HG03045 (cell line): ENCODE results near the gene MRPL12.

ENCODE experiments used
- ATAC-seq: cut with Tn5 transposase; IDR thresholded peaks from one replicate; pipeline ENCODE4 v1.9.1; 2021; ENCODE audit warnings: mild to moderate bottlenecking, moderate library complexity; ENCODE audit not compliant: unreplicated experiment

MRPL12 gene

DNA sequence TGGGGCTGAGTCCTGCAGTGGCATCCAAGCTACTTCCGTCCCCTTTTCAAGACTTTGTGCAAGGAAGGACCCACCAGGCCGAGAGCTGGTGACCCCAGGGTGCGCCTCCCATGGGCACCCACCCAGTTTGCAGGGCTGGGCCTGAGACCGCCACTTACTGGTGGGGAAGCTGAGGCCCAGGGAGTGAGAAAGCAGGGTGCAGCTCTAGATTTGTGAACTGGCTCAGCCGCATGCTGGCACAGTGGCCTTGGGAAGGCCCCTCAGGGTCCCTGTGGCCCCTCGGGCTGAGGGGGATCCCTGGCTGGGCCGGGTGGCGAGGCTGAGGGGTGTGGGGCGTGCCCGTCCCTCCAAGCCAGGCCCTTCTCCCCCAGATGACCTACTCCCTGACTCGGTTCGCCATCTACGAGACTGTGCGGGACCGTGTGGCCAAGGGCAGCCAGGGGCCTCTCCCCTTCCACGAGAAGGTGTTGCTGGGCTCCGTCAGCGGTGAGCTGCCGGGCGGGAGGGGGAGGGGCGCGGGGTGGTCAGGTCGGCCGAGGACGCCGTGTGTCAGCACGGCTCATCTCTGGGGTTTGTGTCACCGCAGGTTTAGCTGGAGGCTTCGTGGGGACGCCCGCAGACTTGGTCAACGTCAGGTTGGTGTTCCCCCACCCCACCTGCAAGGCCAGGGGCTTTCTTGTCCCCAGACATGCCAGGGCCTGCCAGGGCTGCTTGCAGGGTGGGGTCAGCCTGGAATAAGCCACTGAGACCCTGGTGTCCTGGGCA, 12.1 kb downstream of the MRPL12 start:
- ATAC-seq = no peak

DNA sequence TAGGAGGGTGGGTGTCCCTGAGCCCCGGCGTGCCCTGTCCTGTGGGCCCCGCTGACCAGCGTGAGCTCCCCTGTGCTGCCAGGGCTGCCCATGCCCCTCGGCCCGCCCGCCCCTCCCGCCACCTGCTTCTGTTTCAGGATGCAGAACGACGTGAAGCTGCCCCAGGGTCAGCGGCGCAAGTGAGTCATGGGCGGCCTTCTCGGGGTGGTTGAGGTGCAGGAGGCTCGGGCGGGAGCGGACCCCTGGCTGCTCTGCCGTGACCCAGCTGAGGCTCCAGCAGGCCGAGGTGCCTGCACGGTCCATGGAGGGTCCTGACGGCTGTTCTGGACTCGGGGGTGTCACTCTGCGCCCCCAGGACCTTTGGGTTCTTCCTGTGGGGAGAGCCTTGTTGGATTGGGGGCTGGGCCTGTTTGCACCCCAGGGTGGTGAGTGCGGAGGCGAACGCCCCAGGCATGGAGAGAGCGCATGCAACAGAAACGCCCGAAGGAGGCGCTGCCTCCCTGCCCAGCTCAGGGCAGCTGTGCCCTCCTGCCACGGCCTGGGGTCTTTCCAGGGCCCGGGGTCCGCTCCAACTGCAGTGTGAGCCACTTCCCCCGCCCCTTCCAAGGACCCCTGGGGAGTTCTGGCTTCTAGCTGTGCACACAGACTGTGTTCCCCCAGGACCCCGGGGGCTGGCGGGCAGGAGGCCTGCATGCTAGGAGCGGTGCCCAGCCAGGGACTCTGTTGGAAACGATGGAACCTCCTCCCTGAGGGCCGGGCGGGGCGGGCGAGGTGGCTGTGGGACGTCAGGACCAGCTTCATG, 12.9 kb downstream of the MRPL12 start:
- ATAC-seq = no peak

DNA sequence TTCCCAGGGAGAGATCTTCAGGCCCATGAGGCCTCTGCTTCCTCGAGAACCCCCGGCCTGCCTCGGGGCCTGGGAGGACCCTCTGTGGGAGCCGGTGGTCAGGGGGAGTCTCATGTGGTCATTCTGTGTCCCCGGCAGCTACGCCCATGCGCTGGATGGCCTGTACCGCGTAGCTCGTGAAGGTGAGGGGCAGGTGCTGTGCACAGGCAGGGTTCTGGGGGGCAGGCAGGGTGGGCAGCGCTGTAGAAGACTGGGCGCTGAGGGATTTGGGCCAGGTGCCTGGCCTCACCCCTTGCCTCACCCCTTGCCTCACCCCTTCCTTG, 13.5 kb downstream of the MRPL12 start:
- ATAC-seq = no peak

DNA sequence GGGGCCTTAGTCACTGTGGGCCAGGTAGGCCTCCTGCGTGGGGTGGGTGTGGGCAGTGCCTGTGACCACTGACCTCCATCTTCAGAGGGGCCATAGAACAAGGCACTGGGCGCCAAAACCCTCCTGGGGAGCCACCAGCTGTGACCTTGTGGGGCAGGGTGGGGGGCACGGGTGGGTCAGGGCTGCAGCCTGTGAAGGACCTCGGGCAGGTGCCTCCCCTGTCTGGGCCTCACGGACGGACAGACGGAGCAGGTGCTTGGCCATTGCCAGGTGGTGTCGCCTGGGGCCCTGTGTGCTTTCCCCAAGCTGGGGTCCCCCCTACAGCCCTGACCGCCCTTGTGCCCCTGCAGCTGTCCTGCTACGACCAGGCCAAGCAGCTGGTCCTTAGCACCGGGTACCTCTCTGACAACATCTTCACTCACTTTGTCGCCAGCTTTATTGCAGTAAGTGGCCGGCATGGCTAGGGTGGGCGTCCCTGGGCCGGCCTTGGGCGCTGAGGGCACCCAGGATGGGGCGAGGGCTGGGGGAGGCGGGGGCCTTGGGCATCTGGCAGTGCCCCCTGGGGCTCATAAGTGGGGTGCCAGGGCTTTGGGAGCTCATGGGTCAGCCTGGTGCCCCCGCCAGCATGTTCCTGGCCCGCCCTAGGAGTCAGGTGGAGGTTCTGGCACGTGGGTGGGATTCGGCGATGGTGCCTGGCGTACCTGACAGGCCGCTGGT, 14.0 kb downstream of the MRPL12 start:
- ATAC-seq = no peak

DNA sequence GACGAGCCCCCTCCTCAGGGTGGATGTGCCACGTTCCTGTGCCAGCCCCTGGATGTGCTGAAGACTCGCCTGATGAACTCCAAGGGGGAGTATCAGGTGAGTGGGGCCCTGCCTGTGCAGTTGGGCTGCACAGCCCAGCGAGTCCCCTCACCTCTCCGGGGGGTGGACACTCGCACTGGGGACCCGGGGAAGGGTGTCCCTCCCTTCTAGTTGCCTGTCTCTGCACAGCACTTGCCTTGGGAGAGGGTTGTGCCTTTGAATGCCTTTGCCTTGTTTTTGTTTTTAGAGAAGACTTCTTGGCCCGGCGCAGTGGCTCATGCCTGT, 14.6 kb downstream of the MRPL12 start:
- no peak for ATAC-seq

DNA sequence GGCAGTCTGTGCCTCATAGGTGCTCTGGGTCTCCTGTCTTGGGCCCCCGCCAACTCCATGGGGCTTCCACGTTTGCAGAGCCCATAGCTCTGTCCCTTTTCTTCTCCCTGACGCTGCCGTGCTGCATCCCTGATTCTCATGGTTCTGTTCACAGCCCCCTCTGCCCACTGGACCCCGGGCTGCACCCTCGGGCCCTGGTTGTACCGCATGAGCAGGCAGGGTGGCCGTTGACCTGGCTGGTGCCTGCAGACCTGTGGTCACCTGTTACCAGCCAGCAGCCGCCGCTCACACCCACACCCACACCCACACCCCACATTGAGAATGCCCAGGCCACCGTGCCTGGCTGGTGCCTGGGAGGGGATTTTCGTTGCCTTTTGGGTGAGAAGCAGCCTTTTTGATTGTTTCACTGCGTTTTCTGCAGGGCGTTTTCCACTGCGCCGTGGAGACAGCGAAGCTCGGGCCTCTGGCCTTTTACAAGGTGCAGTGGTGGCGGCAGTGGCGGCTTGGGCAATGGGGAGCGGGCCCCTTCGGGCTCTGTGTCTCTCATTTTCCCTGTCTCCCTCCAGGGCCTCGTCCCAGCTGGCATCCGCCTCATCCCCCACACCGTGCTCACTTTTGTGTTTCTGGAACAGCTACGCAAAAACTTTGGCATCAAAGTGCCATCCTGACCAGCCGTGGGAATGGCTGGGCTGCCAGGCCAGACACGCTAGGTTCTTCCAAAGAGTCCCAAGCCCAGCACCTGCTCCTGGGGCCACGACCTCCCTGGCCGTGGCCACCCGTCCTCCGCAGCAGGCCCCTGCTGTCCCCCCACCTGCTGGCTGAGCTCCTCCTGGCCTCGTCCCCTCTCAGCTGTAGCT, 16.5 kb downstream of the MRPL12 start:
- ATAC-seq = no peak

DNA sequence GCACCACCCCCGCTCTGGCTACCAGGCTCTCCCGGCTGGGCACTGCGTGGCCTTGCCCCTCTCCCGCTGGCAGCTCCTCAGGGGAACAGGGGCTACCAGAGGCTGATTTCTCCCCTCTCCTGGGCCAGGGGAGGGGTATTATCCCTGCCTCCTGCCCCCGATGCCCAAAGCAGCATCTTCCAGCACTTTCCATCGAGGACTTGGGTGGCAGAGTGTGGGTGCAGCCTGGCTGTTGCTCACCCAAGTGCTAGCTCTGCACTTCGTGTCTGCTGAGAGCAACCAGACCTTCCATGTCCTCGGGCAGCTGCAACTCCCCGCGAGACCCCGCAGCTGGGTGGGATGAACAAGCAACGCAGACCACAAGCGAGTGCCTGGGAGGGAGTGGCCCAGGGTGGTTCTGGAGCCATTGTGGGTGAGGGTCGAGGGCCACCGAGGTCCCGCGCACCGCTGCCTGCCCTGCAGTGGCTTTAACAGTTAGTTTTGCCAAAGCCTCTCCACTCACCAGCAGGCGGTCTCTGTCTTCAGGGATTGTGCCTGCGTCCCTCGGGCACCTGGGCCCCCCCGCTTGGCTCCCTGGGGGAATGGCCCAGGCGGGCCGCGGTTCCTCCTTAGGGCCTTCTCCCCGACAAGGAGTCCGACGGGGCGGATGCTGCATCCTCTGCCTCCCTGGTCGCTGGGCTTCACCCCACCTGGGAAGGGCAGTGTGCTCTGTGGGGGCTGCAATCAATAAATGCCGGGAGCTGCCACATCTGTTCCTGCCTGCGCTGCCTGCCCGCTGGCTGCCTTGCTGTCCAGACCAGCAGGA, 17.3 kb downstream of the MRPL12 start:
- no peak for ATAC-seq

DNA sequence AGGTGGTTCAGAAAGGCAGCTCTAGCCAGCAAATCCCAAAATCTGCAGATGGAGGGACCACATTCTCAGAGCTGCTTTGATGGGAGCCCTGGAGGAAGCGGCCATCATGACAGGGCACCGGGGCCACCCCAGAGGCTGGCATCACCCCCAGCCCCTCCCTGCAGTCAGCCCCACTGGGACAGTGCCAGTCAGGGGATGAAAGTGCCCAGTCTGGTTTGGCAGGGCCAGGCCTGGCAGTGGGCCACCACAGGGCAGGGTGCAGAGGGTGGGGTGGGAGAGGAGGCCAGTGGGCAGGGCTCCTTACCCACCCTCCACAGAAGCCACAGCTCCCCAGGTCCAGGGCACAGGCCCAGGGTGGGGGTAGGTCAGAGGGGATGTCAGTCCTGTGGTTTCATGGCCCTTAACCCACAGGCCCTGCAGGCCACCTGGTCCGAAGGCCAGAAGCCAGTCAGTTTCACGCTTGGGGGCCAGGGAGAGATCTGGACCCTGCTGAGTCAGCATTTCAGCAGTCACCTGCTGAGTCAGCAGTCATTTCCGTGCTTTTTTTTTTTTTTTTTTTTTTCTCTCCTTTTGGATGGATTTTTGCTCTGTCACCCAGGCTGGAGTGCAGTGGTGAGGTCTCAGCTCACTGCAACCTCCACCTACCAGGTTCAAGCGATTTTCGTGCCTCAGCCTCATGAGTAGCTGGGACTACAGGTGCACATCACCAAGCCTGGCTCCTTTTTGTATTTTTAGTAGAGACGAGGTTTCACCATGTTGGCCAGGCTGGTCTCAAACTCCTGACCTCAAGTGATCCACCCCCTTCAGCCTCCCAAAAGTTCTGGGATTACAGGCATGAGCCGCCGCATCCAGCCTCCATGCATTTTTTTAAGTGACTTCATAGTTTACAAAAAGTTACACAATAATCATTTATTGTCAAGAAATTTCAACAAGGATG, 19.3 kb downstream of the MRPL12 start:
- no peak for ATAC-seq

DNA sequence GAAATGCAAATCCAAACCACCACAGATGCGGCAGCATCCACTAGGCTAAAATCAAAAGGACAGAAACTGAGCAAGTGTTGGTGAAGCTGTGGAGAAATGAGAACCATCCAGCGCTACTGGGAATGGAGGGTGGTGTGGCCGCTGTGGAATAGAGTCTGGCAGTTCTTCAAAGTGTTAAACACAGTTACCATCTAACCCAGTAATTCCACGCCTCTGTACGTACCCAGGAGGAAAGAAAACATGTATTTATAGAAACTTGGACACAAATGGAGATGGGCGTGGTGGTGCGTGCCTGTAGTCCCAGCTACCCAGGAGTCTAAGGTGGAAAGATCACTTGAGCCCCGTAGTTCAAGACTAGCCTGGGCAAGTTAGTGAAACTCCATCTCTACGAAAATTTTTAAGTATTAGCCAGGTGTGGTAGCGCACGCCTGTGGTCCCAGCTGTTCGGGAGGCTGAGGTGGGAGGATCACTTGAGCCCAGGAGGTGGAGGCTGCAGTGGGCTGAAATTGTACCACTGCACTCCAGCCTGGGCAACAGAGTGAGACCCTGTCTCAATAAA, 20.6 kb downstream of the MRPL12 start:
- ATAC-seq = no peak

DNA sequence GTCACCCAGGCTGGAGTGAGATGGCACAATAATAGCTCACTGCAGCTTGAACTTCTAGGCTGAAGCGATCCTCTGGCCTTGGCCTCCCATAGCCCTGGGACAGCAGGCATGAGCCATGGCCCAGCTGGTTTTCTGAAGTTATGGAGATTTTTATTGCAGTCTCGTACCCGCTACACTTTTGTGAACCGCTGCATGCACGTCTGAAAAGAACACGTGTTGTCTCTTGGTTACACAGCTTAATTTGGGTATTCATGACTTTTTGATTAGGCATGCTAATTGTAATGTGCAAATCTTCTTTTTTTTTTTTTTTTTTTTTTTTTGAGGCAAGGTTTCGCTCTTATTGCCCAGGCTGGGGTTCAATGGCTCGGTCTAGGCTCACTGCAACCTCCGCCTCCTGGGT, 22.3 kb downstream of the MRPL12 start:
- no peak for ATAC-seq

DNA sequence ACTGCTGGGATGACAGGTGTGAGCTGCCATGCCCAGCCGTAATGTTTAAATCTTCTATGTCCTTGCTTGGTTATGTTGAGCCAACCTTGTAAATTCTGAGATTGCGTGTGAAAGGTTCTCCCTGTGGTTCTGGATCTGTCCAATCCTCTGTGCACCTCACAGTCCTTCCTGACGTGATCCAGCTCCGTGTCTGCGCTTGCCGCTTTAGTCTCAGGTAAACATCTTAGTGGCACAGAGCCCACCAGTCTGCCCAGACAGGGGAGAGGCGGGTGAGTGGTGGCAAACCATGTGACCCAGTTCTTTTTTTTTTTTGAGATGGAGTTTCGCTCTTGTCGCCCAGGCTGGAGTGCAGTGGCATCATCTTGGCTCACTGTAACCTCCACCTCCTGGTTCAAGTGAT, 22.8 kb downstream of the MRPL12 start:
- ATAC-seq = no peak

DNA sequence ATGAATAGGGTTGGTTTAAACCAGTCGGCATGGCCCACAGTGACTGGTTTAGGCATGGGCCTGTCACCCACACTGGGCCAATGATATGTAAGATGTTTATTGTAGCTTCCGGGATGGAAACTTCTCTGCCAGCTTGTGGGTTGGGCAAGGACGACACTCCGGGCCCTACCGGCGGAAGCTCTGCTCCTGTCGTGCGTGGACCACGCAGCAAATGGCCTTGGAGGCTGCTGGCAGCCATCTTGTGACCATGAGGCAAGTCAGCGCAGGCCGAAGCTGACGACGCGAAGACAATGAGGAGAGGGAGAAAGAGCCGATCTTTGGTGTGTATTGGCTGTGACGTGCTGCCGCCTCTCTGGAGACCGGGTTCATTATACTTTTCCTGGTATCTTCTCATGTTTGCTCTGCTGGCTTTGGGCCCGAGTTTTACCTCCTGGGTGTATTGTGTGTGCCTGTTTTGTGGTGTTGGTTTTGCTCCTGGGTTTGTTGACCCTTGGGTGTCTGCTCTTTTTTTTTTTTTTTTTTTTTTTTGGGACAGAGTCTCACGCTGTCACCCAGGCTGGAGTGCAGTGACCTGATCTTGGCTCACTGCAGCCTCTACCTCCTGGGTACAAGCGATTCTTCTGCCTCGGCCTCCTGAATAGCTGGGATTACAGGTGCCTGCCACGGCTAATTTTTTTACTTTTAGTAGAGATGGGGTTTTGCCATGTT, 24.3 kb downstream of the MRPL12 start:
- no peak for ATAC-seq

DNA sequence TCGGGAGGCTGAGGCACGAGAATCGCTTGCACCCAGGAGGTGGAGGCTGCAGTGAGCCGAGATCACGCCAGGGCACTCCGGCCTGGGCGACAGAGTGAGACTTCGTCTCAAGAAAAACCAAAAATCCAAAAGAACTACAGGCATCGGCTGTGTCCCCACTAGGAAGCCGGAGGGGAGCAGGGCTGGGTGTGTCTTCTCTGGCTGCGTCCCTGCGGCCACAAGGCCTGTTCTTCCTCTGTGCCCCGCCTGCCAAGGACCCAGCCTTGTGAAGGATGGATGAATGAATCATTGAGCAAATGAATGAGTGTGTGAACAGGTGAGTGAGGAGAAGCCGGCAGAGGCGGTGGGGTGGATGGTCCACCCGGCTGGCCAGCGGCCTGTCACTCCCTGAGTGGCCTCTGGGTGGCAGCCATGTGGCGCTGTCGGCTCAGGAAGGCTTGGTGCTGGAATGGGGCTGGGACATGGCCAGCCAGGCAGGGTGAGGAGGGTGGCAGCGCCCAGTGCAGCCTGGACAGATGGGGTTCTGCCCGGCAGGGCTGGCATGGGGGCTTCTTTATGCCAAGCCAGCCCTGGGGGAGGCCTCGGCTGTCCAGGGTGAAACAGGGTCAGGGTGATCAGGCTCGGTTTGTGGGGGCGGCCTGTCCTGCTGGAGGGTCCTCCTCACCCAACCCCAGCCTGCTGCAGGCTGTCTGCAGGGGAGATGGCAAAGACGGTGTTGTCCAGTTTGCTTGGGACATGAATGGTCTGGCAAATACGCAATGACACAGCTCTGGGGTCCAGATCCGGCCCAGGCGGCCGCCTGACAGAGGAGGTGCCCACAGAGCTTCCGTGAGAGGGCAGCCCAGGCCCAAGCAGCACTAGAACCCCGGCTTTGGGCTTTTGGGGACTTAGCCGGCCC, 30.6 kb downstream of the MRPL12 start:
- no peak for ATAC-seq

DNA sequence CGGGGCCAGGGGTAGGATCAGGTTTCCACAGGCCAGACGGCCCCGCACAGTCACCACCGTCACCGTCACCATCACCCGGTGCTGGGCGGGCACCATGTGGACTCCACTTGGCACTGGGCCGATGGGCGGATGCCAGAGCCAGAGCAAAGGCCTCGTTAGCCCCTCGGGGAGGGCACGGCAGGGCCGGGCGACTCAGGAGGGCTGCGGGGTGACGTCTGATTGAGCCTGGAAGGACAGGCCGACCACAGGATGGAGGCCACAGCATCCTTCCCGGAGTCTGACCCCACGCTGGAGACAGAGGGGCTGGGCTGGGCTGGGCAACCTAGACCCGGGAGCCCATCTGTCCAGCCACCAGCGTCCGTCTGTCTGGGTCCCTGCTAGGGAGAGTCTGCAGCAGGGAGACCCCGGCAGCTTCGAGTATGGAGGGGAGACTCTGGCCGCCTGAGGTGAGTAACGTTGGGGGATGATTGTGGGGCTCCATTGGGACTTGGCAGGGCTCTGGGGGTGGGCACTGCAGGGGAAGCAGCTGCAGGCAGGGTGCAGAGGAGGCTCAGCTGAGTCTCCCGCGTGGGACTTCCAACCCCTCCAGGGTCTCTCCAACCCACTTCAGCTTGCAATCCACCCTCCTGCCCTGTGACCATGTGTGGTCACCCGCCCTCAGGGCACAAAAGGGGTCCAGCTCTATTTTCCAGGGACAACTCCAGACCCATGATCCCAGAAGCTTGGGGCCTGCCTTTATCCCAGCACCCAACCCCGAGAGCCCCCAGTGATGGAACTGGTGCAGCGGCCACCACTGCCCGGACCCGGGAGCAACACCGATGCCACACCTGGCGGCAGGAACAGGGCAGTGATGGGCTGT, 31.5 kb downstream of the MRPL12 start:
- no peak for ATAC-seq

DNA sequence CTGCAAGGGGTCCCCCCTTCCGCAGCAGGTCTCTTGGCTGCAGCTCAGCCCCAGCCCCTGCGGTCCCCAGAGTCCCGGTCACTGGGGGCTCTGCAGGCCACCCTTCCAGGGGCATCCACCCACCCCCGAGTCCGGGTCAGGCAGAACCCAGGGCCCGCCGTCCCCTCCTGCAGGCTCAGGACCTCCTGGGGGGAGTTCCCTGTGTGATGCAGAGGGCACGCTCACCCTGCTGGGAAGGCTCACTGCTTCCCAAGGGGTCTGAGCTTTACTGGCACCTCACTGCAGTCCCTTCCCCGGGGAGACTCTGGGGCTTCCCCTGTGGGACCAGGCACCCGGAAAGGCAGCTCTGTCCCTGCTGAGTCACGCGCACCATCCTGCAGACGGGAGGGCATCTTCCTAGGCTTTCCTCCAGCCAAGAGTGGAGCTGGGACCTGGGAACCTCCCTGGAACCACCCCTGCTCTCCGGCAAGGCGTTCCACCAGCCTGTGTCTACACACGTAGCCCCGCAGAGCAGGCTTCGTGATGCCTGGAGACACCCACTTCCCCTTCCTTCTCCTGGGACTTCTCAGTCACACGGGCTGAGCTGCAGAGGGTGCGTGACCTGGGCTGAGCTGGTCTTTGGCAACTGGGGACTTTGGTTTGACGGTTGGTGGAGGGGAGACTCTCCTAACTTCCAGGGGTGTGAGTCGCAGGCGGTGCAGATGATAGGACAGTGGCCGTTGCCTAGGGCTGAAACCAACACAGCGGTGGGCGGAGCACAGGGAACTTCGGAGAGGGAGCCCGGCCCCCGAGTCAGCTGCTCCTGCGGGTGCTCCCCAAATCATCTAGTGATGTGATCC, 32.3 kb downstream of the MRPL12 start:
- ATAC-seq = no peak
